GM10847 (cell line): ENCODE results near the gene SAMSN1.

Experiments
- POLR2A ChIP-seq: IDR thresholded peaks from 2 replicates; pipeline ENCODE4 v1.6.1; 2011; ENCODE audit not compliant: insufficient read length; ENCODE audit errors: extremely low read depth

The SAMSN1 gene

DNA sequence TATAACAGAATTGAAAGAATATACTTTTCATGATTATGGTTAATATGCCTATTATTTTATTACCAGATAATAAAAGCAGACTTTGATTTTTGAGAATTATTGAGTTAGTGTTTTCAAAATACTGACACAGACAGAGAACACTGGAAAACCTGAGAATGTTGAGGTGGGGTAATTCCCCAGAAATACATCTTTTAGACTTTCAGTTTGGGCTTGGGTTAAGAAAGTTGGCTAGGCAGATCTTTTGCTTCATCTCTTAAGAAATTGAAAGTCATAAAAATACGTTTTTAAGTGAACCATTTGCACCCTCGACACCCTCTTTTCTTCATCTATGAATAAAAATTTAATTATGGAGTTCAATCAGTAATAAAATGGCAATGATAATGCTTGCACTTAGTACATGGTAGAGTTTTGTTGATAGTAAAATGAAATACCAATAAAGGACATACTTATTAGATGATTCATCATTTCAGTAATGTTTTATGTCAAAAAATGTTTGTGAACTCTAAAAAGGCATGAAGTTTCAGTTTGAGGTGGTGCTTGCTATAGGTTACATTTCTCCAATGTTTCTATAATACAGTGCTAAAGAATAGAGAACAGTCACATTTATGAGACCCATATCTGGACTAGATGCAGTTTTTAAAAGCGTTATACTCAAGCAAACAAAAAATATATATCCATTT lies 1.9 kb upstream of the SAMSN1 start:
- TF ChIP-seq POLR2A, result no peak

DNA sequence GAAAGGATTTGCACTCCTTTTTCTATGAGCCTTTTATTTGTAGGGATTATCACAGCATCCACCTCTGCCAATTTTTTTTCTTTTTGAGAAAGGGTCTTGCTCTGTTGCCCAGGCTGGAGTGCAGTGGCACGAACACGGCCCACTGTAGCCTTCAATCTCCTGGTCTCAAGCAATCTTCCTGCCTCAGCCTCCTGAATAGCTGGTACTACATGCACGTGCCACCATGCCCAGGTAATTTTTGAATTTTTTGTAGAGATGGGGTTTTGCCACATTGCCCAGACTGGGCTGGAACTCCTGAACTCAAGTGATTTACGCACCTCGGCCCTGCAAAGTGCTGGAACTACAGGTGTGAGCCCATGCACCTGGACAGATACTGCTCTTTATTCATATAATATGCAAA lies 2.1 kb downstream of the SAMSN1 start:
- no peak for TF ChIP-seq POLR2A

DNA sequence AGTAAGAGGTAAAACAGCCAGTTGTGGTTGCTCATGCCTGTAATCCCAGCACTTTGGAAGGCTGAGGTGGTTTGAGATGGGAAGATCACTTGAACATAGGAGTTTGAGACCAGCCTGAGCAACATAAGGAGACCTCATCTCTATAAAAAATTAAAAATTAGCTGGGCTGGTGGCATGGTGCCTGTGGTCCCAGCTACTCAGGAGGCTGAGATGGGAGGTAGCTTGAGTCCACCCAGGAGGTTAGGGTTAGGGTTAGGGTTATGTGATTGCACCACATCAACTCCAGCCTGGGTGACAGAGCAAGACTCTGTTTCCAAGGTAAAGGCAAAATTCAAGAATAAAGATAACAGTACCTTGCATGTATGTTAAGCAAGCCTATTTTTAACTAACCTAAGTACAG lies 3.5 kb downstream of the SAMSN1 start:
- TF ChIP-seq POLR2A, result no peak

DNA sequence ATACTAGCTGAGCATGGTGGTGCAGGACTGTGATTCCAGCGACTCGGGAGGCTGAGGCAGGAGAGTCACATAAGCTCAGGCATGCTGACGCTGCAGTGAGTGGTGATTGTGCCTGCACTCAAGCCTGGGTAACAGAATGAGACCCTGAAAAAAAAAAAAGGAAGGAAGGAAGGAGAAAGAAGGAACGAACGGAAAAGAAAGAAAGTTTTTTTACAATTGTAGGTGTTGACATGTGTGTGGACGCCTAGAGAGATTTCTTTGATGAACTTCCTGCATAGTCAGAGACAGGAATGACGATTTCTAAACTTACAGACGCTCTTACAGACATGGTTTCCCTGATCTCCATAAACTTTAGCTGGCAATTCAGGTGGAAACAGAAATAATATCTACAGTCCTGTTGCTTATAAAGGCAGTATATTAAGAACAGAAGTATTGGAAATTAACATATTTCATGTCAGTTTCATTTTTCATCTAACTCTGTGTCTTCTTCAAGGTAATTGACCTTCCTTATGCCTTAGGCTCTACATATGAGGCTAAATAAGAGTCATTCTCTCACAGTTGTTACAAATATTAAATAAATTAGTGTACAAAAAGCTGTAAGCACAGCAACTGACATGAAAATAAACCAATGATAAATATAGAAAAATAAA lies 4.1 kb downstream of the SAMSN1 start:
- no peak for TF ChIP-seq POLR2A

DNA sequence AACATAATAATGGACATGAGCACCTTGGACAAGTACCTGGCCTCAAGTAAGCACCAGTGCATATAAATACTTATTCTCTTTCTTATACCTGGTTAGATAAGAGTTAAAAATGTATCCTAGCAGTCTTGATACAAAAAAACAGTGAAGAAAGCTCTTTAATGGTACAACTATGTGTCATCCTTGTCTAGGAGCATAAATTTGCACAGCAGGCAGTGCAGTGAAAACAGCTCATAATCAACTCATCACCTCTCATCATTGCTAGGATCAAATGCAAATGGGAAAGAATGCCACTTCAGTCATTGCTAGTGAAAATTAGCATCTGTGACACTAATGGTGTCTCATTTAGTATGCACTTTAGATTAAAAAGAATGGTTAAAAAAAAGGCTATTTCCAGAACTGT lies 7.6 kb downstream of the SAMSN1 start:
- TF ChIP-seq POLR2A, result no peak

DNA sequence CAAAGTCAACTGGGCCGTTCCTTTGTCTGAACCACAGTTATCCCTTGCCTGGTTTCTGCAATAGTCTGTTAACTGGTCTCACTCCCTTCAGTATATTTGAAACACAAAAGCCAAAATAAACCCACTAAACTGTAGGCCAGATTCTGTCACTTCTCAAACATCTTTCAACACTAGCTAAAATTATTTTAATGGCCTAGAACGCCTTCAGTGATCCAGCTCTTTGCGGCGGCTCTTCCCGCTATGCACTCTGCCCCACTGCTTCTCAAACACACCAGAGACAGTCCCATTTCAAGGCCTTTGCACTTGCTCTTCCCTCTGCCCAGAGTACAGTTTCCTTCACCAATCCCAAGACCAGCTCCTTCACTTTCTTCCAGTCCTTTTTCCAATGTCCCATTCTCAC lies 9.2 kb downstream of the SAMSN1 start:
- no peak for TF ChIP-seq POLR2A

DNA sequence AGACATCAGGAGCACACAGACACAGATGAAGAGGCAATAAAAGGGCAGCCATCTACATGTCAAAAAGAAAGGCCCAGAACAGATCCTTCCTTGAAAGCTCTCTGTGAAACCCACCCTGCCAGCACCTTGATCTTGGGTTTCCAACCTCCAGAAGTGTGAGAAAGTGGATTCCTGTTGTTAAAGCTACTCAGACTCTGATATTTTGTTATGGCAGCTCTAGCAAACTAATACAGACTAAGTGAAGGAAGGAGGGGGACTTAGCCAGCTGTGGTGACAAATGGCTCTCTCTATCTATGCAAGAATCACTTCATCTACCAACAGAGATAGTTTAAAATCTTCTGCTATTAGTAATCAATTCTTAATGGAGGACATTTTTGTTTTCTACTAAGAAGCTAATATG lies 10.4 kb downstream of the SAMSN1 start:
- TF ChIP-seq POLR2A, result no peak

DNA sequence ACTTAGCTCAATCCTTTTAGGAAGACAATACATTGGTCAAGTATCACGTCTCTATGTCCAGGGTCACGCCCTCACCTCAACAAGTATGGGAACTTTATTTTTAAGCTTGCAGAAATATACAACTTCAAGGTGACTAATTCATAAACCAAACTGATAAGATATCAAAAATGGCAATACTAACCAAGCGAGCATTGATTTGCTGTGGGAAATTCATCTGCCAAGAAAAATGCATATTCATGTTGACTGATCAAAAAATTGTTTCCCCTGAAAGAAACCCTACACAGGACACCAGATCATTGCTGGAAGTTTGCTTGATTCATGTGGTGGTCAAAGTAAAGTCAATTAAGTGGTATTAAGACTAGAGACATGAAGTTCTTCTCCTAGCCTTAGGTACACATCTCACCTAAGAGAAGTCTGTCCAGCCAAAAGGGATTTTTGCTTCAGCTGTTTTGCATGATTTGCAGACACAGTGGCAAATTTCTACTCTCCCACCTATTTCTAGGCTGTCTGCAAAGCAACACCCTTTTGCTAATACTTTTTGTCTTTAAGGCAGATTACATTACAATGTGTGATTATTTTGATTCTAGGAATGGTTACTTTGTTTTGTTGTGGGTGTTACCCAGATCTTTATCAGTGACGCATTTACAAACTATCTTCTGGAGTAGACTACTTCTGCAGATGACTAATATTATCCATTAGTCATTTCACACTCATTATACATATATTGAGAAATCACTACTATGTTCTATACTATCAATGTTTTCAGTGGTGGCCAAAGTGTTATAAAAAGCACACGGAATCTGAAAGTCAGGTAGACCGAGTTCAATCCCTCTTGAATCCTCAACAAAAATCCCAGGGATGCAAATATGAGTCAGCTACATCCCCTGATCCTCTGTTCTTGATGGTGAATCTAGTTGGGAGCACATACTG lies 12.4 kb downstream of the SAMSN1 start:
- no peak for TF ChIP-seq POLR2A

DNA sequence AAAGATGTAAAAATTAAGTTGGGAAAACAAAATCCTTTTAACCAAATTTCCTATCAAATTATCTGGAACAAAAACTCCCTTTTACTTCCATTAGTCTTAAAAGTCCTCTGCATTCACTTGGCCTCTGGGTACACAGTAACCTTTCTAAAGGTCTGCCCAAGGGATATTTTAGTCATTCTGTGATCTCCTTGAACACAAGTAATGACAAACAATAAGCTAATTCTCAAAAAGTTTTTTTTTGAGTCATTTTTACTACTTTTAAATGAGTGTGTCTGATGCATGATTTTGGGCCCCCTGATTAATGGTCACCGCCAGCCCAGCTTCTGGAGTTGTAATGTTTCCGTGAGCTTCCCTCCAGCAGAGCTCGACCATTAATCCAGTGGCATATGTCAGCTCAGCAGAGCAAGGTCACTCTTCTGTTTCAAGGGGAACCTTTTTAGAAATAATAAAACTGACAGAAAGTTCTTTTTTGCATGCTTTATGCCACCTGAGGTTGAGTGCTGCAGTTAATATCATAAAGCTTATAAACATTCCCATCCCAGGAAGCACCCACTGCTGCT lies 14.3 kb downstream of the SAMSN1 start:
- no peak for TF ChIP-seq POLR2A

DNA sequence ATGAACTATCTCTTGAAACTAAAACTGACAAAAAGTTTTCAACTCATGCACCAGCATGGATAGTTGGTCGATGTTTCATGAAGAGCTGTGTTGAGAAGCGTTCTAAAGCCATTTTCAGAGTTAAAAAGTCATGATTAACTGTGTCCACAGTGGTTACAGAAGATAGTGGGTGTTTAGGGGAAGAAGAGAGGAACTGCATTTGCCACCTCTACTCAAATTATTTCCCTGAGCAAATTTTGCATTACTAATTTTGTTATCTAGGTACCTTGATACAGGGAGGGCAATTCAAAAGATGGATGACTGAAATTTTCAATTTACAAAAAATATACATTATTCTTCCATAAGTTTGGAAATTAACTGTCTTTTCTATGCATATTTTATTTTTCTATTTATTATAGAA lies 15.5 kb downstream of the SAMSN1 start:
- no peak for TF ChIP-seq POLR2A

DNA sequence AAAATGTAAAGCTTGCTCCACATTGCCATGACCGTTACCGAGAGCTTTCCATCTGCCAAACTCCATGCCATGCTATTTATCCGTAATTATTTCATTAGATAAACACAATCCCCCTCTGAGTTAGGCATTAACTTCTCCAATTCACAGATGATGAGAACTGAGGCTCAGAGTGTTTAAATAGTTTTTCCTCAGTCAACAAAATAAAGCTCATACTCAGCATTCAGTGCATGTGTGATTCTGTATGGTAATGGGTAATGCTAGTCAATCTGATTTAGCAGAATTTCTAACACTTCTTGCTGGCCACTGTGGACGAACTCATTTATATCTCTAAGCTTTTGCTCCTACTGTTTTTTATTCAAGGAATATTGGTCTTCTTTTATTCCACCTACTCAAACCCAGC lies 17.3 kb downstream of the SAMSN1 start:
- TF ChIP-seq POLR2A, result no peak

DNA sequence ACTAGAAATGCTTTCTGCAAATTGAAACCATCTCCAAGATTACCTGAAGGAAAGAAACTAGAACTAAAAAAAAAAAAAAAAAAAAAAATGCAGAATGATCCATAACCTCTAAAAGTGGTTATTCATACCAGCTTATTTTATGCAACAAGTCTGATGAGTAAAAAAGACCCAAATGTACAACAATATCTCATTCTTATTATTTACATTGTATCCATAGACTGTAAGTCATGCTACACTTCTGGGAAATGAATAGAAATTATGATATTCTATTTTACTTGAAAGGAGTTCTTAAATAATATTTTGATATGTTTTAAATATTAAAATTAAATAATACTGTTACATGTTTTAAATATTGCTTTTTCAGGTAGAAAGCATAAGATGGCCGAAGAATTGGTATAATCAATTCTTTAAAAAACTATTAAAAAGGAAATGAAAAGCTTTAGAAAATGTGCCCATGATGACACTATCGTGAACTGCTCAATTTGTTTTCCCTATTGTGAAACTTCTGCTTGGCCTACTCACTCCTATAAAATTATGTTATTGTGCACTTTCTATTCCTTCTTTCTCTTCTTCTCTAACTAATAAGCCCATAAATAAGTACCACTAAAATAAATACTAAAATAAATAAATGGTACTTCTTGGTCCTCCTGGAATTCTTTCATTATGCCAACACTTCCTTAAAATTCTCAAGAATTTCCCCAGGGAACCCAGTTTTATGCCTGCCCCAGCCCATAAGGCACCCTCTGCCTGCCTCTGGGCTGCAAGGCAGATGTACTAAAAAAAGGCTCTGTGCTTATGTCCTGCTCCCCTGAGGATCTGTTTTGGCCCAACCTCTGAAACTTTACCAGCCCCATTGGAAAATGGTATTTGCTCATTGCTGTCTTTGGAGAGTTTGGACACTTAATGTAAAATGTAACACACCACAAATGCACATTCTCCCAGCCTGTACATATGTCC lies 18.1 kb downstream of the SAMSN1 start:
- no peak for TF ChIP-seq POLR2A

DNA sequence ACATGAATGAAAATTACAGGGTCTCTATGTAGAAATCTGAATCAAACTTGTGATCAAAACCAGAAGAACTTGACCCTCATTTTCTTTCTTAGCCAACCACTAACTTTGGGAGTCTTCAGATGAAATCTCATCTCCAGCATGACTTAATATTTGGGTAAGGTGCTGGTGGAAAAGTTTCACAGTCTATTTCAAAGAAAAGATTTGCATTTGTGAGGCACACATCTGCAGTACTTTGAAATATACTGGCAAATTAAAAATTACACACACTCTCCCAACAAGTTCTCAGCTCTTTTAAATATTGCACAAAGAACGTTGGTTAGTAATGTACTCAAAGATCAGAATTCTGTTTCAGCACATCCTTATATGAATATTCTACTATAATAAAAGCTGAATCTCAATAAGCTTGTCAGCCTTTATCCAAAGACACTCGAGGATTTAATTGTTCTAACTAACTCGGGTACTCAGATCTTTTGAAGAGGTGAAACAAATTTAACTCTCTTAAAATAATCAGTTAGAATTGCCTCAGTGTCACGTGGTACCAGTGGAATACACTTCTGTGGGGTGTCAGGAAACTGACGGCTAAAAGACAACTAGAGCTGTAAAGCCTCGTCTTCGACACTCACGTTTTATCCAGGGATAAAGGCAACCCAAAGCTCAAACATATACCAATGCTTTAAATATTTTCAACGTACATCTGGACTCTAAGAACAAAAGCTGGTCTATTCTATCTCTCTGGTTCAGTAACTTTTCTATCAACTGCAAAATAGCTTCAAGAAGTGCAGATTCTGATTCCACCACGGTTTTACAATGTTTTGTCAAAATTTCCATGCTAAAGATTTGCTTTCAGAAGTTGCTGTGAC lies 19.0 kb downstream of the SAMSN1 start:
- no peak for TF ChIP-seq POLR2A

DNA sequence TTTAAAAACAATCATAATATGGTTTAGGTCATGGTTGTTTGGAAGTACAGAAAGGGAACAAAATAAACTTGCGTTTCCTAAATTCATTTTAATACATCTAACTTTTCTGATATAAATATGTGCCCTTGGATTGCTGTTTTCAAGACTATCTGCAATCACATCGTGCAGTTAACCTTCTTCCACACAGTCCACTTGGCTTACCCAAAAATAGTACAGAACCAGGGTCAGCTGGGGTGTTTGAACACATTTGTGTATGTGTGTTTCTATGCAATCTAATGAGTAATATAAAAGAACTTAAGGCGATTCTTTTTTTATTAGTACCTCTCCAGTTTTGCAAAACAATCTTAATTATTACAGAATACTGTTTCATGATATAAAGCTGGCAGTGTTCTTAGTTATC lies 19.9 kb downstream of the SAMSN1 start:
- no peak for TF ChIP-seq POLR2A

DNA sequence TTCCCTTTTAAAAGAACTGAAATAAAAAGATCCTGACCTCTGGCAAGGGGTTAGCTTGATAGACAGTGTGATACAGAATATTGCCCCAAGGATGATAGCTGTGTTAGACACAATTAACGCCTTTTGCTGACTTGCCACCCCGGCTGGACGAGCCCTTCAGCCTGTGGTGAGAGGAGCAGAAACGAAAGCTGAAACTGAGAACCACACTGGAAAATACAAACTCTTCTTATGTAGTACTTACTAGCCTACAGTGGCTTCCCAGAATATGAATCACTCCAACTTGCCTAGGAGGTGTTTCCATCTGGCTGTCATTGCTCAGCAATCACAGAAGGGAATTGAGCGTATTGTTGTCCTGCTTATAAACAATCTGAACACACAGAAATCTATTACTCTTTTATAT lies 22.9 kb downstream of the SAMSN1 start:
- TF ChIP-seq POLR2A, result no peak
